Measurements from ENCODE around the gene GALNT9. TPM values are rescaled to one million over a fixed set of nuclear protein-coding genes. Genes with fewer than 3 reads are reported as not detected.

Gene GALNT9
- total RNA-seq, 2 donors from 2014 or later, result 0.14 to 1.0 TPM

DNA sequence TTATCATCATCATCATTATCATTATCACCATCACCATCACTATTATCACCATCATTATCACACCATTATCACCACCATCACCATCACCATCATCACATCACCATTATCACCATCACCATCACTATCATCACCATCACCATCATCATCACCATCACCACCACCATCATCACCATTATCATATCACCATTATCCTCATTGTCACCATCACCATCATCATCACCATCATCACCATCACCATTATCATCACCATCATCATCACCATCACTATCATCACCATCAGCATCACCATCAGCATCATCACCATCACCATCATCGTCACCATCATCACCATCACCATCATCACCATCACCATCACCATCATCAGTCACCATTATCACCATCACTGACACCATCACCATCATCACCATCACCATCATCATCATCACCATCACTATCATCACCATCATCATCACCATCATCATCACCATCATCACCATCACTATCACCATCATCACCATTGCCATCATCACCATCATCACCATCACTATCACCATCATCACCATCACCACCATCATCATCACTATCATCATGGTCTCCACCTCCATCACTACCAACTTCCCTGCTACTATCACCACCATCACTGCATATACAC, 20.2 kb upstream of the GALNT9 start:
- no peak for DNase-seq (ENCODE audit: low spot score)
- H3K4me1 ChIP-seq (replicated peaks), result no peaks in the 10 kb centered on the region
- no peaks in the 10 kb centered on the region for H3K36me3 ChIP-seq
- no peaks in the 10 kb centered on the region for H3K9me3 ChIP-seq
- TF ChIP-seq, protein P1, sequence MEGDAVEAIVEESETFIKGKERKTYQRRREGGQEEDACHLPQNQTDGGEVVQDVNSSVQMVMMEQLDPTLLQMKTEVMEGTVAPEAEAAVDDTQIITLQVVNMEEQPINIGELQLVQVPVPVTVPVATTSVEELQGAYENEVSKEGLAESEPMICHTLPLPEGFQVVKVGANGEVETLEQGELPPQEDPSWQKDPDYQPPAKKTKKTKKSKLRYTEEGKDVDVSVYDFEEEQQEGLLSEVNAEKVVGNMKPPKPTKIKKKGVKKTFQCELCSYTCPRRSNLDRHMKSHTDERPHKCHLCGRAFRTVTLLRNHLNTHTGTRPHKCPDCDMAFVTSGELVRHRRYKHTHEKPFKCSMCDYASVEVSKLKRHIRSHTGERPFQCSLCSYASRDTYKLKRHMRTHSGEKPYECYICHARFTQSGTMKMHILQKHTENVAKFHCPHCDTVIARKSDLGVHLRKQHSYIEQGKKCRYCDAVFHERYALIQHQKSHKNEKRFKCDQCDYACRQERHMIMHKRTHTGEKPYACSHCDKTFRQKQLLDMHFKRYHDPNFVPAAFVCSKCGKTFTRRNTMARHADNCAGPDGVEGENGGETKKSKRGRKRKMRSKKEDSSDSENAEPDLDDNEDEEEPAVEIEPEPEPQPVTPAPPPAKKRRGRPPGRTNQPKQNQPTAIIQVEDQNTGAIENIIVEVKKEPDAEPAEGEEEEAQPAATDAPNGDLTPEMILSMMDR (IDR thresholded peaks at IDR 0.05), result no peak
- TF ChIP-seq POLR2AphosphoS5 (IDR thresholded peaks at IDR 0.05) (no peak), POLR2A (IDR thresholded peaks at IDR 0.05) (no peak)
- peaks cover 6% of the 10 kb centered on the region for H3K27me3 ChIP-seq (replicated peaks; ENCODE audit: insufficient read depth)
- H3K27ac ChIP-seq, result no peak overlapping the region
- intact Hi-C loops (cut with DNase I), result no loop called here
- no peak overlapping the region for H3K4me3 ChIP-seq
- 66% methylated on average over 1 of the region's 1 CpG for WGBS

DNA sequence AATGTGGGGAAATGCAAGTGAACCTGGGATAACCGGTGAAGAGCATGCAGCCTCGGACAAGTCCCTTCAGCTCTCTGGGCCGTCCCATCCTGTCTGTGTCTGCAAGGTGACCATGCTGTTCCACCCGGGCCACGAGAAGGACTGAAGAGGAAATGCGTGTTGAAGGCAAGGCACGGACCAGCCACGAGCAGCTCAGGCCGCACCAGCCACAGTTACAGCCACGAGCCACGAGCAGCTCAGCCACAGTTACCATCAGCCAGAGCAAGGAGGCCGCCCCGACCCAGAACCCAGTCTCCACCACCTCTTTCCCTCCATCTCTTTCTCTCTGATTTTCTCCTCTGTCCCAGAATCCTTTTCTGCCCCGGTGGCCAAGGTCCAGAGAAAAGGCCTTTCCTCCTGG, 18.8 kb upstream of the GALNT9 start:
- no peaks in the 10 kb centered on the region for H3K36me3 ChIP-seq
- no peaks in the 10 kb centered on the region for H3K4me1 ChIP-seq (replicated peaks)
- H3K27ac ChIP-seq, result no peak overlapping the region
- TF ChIP-seq POLR2AphosphoS5 (IDR thresholded peaks at IDR 0.05), result no peak
- TF ChIP-seq POLR2A (IDR thresholded peaks at IDR 0.05), result no peak
- TF ChIP-seq, protein P1 (IDR thresholded peaks at IDR 0.05), result no peak
- DNase-seq (ENCODE audit: low spot score), result no peak
- peaks cover 6% of the 10 kb centered on the region for H3K27me3 ChIP-seq (replicated peaks; ENCODE audit: insufficient read depth)
- no peak overlapping the region for H3K4me3 ChIP-seq
- 93% methylated on average over 14 of the region's 14 CpGs for WGBS
- H3K9me3 ChIP-seq, result no peaks in the 10 kb centered on the region
- intact Hi-C loops (cut with DNase I), result no loop called here

DNA sequence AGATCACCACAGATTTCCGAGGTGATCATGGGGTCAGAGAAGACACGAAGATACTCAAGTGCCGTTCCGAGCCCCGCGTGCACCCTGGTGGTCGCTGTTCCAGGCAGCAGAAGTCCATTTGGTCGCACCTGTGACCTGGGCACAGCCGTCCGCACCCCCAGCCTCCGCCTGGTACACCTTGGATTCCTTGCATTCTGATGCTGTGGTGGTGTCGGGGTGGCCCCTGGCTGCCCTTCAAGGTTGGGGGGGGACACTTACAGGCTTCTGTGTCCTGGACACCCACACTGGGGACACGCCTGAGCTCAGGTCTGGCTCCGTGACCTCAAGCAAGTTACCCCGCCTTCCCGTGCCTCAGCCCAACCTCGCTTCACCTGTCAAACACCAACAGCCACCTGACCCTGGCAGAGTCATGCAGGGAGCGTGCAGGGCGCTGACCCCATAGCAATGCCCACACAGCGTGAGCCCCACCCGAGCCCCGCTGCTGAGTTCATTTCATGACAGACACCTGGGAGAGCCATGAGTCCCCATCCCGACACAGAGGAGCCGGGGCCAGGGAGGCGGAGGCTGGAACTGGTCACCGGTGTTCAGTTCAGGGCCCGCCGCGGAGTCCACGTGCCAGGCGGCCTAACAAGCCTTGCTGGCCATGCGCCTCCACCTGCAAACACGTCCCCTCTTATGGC, 17.9 kb upstream of the GALNT9 start:
- Histone ChIP-seq H3K4me1 (replicated peaks) (no peaks in the 10 kb centered on the region), H3K9me3 (no peaks in the 10 kb centered on the region), H3K4me3 (no peak overlapping the region), H3K36me3 (no peaks in the 10 kb centered on the region), H3K27me3 (replicated peaks; ENCODE audit: insufficient read depth) (peaks cover 6% of the 10 kb centered on the region), H3K27ac (no peak overlapping the region)
- no peak for TF ChIP-seq POLR2A (IDR thresholded peaks at IDR 0.05)
- no peak for TF ChIP-seq POLR2AphosphoS5 (IDR thresholded peaks at IDR 0.05)
- TF ChIP-seq, protein P1 (IDR thresholded peaks at IDR 0.05), result no peak
- intact Hi-C loops (cut with DNase I), result no loop called here
- DNase-seq (ENCODE audit: low spot score), result no peak
- 74% methylated on average over 22 of the region's 33 CpGs for WGBS

DNA sequence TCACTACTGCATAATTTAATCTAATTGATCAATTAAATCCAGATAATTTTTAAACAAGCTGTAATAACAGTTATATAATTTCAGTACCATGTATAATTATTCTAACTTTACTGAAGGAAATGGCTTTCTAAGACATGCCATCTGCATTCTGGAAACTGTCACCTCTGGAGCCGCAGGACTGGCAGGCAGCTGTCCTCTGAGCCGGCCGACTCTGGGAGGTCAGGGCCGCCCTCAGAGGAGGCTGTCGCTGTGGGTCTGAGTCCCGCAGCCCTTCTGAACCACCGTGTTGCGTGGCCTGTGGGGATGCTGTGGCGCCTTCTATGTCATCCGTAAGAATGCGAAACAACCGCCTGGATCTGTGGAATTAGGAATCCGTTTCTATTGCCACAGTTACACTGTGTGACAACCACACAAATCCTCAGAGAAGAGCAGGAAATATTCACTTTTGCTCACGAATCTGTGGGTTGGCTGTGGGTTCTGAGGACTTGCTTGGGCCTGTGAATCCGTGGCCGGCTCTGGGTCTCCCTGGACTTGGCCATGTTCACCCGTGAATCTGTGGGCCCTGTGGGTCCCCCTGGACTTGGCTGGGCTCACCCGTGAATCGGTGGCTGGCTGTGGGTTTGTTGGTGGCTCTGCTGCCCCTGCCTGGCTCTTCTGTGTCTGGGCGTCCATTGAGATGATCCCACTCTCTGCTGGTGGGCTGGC, 17.2 kb upstream of the GALNT9 start:
- Histone ChIP-seq H3K4me3 (no peak overlapping the region), H3K4me1 (replicated peaks) (no peaks in the 10 kb centered on the region), H3K27ac (no peak overlapping the region), H3K9me3 (no peaks in the 10 kb centered on the region), H3K27me3 (replicated peaks; ENCODE audit: insufficient read depth) (peaks cover 8% of the 10 kb centered on the region), H3K36me3 (no peaks in the 10 kb centered on the region)
- WGBS, result 89% methylated on average over 20 of the region's 20 CpGs
- intact Hi-C loops (cut with DNase I), result no loop called here
- no peak for DNase-seq (ENCODE audit: low spot score)
- TF ChIP-seq, protein P1 (IDR thresholded peaks at IDR 0.05), result no peak
- no peak for TF ChIP-seq POLR2A (IDR thresholded peaks at IDR 0.05)
- TF ChIP-seq POLR2AphosphoS5 (IDR thresholded peaks at IDR 0.05), result no peak

Data from prostate gland (tissue), 2 donors.